MM.1S (cell line): Measurements from ENCODE around the gene PYGB.

Source experiments
- DNase-seq: peaks from one replicate; pipeline ENCODE4 v3.0.0-alpha.2; 2015
- H2AFZ ChIP-seq: fragments of 300-600 bp; sonication (generic); 2 replicates; pipeline ENCODE4 v1.6.0; 2016; ENCODE audit warnings: antibody characterized with exemption, low read length
- H3F3A ChIP-seq: fragments of 300-600 bp; sonication (generic); 2 replicates; pipeline ENCODE4 v1.6.1; 2016; ENCODE audit warnings: mild to moderate bottlenecking, antibody characterized with exemption, low read length, moderate library complexity, mixed read lengths; ENCODE audit not compliant: insufficient read depth
- H3K27ac ChIP-seq: fragments of 300-600 bp; sonication (generic); 2 replicates; pipeline ENCODE4 v1.5.1; 2016; ENCODE audit warnings: mild to moderate bottlenecking, low read length
- H3K27me3 ChIP-seq: fragments of 300-600 bp; sonication (generic); replicated peaks from 2 replicates; pipeline ENCODE4 v1.6.0; 2016; ENCODE audit warnings: low read length; ENCODE audit not compliant: insufficient read depth
- H3K36me3 ChIP-seq: fragments of 300-600 bp; sonication (generic); replicated peaks from 2 replicates; pipeline ENCODE4 v1.6.1; 2016; ENCODE audit warnings: mild to moderate bottlenecking, low read length, mixed read lengths; ENCODE audit not compliant: insufficient read depth
- H3K4me1 ChIP-seq: fragments of 300-600 bp; sonication (generic); 2 replicates; pipeline ENCODE4 v1.6.1; 2016; ENCODE audit warnings: low read length, mixed read lengths
- H3K4me2 ChIP-seq: fragments of 300-600 bp; sonication (generic); 2 replicates; pipeline ENCODE4 v1.6.0; 2016; ENCODE audit warnings: low read depth, low read length
- H3K4me3 ChIP-seq: fragments of 300-600 bp; sonication (generic); 2 replicates; pipeline ENCODE4 v1.5.1; 2016; ENCODE audit warnings: low read length, mixed read lengths
- H3K79me2 ChIP-seq: fragments of 300-600 bp; sonication (generic); 2 replicates; pipeline ENCODE4 v1.6.1; 2016; ENCODE audit warnings: mixed run types, low read length, mixed read lengths
- H3K9ac ChIP-seq: fragments of 300-600 bp; sonication (generic); 2 replicates; pipeline ENCODE4 v1.6.1; 2016; ENCODE audit warnings: low read length, mixed read lengths
- H3K9me2 ChIP-seq: fragments of 300-600 bp; sonication (generic); replicated peaks from 2 replicates; pipeline ENCODE4 v1.6.1; 2016; ENCODE audit warnings: mild to moderate bottlenecking, low read length, mixed read lengths; ENCODE audit not compliant: insufficient read depth
- H3K9me3 ChIP-seq: fragments of 300-600 bp; sonication (generic); replicated peaks from 2 replicates; pipeline ENCODE4 v1.6.1; 2016; ENCODE audit warnings: mild to moderate bottlenecking, low read length, mixed read lengths; ENCODE audit not compliant: insufficient read depth
- H4K20me1 ChIP-seq: fragments of 300-600 bp; sonication (generic); 2 replicates; pipeline ENCODE4 v1.6.1; 2016; ENCODE audit warnings: mild to moderate bottlenecking, low read length, moderate library complexity, mixed read lengths; ENCODE audit not compliant: insufficient read depth
- EZH2 ChIP-seq: fragments of 300-600 bp; sonication (generic); optimal IDR thresholded peaks from 2 replicates; pipeline ENCODE3; 2017; ENCODE audit warnings: low read depth, mild to moderate bottlenecking, antibody characterized with exemption, low read length, mixed read lengths
- EZH2phosphoT487 ChIP-seq: fragments of 300-600 bp; sonication (generic); IDR thresholded peaks from 2 replicates; pipeline ENCODE4 v1.6.1; 2018; ENCODE audit warnings: antibody characterized with exemption, low read length
- TF ChIP-seq, protein P1 (sequence below): fragments of 300-600 bp; sonication (generic); IDR thresholded peaks from 2 replicates; pipeline ENCODE4 v1.5.1; 2016; ENCODE audit warnings: antibody characterized with exemption, low read length, mixed read lengths

The PYGB gene

DNA sequence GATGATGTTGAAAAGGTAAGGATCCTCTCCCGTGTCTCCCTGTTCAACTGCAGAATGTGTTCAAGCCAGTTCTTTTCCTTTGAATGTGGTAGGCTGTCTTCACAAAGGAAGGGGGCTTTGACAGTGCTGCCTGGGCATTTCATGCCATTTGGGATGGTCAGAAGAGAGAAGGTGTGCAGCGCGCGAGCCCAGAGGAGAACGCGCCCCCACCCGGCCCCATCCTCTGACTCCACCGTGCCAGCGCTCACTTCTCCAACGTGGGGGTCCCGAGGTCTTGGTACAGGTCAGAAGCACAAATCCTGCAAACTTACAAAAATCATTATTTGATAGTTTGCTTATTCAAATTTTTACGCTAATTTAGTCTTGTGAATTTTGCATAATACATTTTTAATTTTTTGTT, 38.0 kb upstream of the PYGB start:
- DNase-seq: no peak
- Histone ChIP-seq H3K9me2 (no peaks in the 10 kb centered on the region), H3K27ac (no peak overlapping the region), H3K79me2 (peaks cover 36% of the 10 kb centered on the region), H3K4me3 (no peak overlapping the region), H3K27me3 (no peaks in the 10 kb centered on the region), H3K9me3 (no peaks in the 10 kb centered on the region), H3K36me3 (peaks cover 4% of the 10 kb centered on the region; the same call in 1 of the 2 replicates), H3K9ac (no peak overlapping the region), H3K4me2 (no peak overlapping the region), H2AFZ (no peak overlapping the region), H3K4me1 (no peaks in the 10 kb centered on the region), H4K20me1 (no peaks in the 10 kb centered on the region), H3F3A (no peaks in the 10 kb centered on the region)
- TF ChIP-seq EZH2phosphoT487 (no peak), EZH2 (no peak)
- TF ChIP-seq, protein P1, sequence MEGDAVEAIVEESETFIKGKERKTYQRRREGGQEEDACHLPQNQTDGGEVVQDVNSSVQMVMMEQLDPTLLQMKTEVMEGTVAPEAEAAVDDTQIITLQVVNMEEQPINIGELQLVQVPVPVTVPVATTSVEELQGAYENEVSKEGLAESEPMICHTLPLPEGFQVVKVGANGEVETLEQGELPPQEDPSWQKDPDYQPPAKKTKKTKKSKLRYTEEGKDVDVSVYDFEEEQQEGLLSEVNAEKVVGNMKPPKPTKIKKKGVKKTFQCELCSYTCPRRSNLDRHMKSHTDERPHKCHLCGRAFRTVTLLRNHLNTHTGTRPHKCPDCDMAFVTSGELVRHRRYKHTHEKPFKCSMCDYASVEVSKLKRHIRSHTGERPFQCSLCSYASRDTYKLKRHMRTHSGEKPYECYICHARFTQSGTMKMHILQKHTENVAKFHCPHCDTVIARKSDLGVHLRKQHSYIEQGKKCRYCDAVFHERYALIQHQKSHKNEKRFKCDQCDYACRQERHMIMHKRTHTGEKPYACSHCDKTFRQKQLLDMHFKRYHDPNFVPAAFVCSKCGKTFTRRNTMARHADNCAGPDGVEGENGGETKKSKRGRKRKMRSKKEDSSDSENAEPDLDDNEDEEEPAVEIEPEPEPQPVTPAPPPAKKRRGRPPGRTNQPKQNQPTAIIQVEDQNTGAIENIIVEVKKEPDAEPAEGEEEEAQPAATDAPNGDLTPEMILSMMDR: no peak

DNA sequence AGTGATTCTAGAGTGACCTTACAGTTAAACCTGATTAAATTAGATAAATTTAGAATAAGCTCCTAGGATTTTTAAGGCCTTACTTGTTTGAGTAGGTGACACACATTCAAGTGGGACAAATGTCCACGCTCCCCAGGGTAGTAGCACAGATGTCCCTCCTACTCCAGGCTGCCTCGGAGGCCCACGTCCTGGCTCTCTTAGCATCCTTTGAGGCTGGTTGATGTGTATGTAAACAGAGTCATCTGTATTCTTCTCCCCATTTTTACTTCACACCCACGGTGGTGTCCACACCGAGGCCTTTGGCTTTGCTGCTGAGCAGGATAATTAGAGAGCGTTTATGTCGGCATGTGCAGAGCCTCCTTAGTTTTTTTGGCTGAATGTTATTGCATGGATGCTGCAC, 36.6 kb upstream of the PYGB start:
- Histone ChIP-seq H3K27me3 (no peaks in the 10 kb centered on the region), H3K4me1 (no peaks in the 10 kb centered on the region), H2AFZ (no peak overlapping the region), H3K9ac (no peak overlapping the region), H3K4me3 (no peak overlapping the region), H3K9me3 (no peaks in the 10 kb centered on the region), H3K9me2 (no peaks in the 10 kb centered on the region), H3K79me2 (peaks cover 22% of the 10 kb centered on the region), H3K36me3 (peaks cover 4% of the 10 kb centered on the region; the same call in 1 of the 2 replicates), H4K20me1 (no peaks in the 10 kb centered on the region), H3K4me2 (no peak overlapping the region), H3K27ac (no peak overlapping the region), H3F3A (no peaks in the 10 kb centered on the region)
- DNase-seq: no peak
- TF ChIP-seq, protein P1: no peak
- TF ChIP-seq EZH2: no peak
- TF ChIP-seq EZH2phosphoT487: no peak

DNA sequence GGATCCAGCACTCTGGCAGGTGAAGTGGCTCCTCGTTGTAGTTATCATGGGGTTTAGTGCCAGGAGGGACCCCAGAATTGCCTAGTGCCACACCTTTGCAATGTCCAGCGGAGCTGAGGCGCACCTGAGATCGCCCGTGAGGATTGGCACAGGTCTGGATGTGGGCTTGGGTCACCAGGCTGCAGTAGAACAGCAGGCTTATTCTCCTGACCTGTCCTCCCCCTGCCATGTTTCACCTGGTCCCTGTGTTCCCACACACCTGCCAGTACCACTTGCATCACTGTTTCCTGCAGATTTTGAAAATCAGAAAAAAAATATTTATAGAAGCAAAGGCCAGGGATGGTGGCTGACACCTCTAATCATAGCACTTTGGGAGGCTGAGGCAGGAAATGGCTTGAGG, 35.6 kb upstream of the PYGB start:
- Histone ChIP-seq H3K9me3 (no peaks in the 10 kb centered on the region), H3K36me3 (peaks cover 4% of the 10 kb centered on the region; the same call in 1 of the 2 replicates)

More for the DNA sequence above, 35.6 kb upstream of the PYGB start:
- TF ChIP-seq EZH2 (no peak), EZH2phosphoT487 (no peak)
- TF ChIP-seq, protein P1: no peak
- no peak overlapping the region for H3K4me2 ChIP-seq
- no peaks in the 10 kb centered on the region for H3F3A ChIP-seq
- H3K4me1 ChIP-seq: no peaks in the 10 kb centered on the region
- H3K27ac ChIP-seq: no peak overlapping the region
- no peak overlapping the region for H3K4me3 ChIP-seq
- H3K27me3 ChIP-seq: no peaks in the 10 kb centered on the region
- DNase-seq: no peak
- no peak overlapping the region for H2AFZ ChIP-seq
- peaks cover 13% of the 10 kb centered on the region for H3K79me2 ChIP-seq
- H4K20me1 ChIP-seq: no peaks in the 10 kb centered on the region
- no peaks in the 10 kb centered on the region for H3K9me2 ChIP-seq
- no peak overlapping the region for H3K9ac ChIP-seq
